Hematopoietic multipotent progenitor cell (in vitro differentiated cells): Measurements from ENCODE around the gene HTRA2. TPM values are rescaled to one million over a fixed set of nuclear protein-coding genes. Genes with fewer than 3 reads are reported as not detected.
"Not testable (repeated sequence)": the region's sequence is repeated elsewhere in the genome, so short reads cannot be mapped to it uniquely, and the experiment has no call there.

Experiments
- DNase-seq, 3 donors: peaks; one replicate each; pipeline ENCODE4 v3.0.0-alpha.2; 2011 to 2015; ENCODE audit warnings: low read depth in 2 of 3, low spot score in 2 of 3
- total RNA-seq: library from RNA; depleted of rRNA; stranded (reverse); fragments of >200 nt; gene quantifications from one replicate; pipeline ENCODE4 v1.2.3, GENCODE V29; 2012

Gene HTRA2
- total RNA-seq, 1 donor, result 108 TPM

DNA sequence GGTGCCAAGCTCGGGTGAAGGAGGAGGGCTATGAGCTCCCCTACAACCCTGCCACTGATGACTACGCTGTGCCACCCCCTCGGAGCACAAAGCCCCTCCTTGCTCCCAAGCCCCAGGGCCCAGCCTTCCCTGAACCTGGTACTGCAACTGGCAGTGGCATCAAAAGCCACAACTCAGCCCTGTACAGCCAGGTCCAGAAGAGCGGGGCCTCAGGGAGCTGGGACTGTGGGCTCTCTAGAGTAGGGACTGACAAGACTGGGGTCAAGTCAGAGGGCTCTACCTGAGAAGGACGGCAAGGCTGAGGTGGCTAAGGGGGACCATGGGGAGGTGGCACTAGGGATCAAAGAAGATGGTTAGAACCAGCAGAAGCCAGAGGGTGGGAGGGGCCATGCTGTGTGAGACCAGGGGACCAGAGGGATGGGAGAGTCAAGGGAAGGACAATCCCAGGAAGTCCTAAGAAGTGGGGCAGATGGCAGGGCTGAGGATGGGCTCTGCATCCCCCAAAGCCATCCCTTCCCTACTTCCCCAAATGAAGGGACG, 27.2 kb downstream of the HTRA2 start:
- DNase-seq, result no peak

DNA sequence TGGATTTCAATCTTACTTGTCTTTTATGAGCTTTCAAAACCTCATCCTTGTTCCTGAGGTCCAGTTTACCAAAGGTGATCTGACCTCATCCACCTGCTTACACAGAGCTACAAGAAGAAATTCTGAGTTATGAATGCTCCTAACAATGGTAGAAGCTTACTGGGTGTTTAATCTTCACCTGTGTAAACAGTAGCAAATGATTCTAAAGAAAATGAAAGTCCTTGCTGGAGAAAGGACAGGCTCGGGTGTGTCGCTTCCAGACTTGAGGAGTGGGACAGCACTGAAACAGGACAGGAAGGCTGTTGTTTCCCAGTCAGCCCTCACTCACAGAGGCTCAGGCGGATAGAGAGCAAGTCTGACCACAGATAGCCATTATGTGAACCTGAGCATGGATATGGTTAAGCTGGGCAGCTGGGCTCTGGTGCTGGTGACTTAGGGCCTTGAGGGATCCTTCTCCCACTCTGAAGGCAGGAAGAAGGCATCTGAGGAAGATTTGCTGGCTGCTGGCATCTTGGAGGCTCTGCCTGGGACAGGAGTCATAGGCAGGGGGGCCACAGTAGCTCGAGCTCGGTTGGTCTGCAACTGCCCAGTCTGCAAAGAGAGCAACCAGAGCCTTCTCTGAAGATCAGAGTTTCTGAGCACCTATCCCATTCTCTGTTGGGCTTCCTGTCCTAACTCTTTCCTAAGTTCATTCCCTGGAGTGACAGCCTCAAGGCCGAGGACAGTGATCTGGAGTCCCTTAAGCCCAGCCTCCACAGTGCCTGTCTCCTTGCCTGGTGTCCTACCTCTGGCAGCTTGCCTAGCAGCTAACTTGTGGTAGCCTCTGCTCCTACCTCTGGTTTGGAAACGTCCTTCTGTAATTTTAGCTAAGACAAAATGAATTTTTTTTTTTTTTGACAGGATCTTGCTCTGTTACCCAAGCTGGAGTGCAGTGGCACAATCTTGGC, 28.8 kb downstream of the HTRA2 start:
- DNase-seq, result no peak

DNA sequence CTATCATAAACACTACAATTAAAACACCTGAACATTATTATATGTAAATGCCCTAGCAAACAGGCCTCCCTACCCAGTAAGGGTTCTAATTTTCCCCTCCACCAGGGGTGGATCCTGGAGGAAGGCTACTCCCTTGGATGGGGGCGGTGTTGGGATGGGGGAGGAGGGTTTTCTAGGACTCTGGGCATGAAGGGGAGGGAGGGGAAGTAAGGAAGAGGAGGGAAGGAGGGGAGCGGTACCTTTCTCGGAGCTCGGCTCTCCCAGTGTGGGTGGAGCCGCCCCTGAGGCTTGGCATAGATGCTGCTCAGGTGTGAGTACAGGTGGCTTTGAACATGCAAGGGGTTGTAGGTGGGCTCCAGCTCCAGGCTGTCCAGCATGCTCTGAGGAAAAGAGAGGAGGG, 30.2 kb downstream of the HTRA2 start:
- no peak for DNase-seq

DNA sequence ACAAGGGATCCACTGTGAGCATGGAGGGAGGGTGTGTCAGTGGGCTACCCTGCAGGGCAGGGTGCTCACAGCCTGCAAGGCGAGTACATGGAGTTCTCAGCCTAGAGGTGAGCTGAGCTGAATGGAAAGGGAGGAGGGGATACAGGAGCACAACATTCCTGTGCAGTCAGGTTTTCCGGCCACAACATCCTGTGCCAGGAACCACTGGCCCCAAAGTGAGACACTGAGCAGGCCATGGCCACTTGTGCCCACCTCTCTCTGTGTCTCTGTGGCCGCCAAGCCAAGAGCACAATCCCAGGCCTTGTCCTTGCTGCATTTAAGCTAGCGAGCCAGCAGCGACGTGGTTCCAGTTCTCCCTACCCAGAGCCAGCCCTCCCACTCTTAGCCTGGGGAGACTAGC, 30.9 kb downstream of the HTRA2 start:
- no peak for DNase-seq

DNA sequence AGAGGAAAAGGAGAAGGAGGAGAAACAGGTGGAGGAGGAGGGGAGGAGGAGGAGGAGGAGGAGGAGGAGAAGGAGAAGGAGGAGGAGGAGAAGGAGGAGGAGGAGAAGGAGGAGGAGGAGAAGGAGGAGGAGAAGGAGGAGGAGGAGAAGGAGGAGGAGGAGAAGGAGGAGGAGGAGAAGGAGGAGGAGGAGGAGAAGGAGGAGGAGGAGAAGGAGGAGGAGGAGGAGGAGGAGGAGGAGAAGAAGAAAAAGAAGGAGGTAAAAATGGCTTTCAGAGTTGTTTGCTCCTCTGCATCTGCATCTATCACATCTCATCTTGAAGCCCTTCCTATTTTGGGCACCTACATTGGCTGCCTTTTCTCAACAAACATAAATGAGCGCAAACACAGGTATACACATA, 31.3 kb downstream of the HTRA2 start:
- not testable (repeated sequence) for DNase-seq

DNA sequence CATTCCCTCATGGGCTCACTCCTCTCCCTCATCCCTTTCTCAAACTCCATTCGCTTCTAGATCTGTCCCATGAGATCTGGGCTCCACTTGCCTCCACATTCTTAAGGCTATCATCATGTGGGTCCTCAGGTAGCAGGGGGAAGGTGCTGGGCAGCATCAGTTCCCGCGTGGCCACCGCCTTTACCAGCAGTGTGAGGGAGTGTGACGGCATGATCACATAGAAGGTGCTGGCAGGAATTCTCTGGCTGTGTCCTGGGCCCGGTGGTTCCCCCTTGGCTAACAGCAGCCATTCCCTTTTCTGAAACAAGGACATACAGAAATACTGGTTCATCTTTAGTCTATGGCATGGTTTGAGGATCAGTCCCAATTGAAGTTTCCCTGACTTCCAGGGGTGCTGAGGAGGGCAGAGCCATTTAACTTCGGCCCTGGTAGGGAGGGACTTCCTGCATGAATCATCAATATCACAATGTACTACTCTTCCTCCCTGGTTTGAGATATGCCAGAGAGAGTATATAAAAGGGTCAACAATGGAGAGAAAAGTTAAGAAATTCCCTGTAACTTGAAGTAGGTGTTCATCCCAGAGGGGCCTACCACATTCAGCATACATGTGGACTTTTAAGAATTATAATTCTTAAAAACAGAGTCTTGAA, 32.5 kb downstream of the HTRA2 start:
- DNase-seq, result no peak

DNA sequence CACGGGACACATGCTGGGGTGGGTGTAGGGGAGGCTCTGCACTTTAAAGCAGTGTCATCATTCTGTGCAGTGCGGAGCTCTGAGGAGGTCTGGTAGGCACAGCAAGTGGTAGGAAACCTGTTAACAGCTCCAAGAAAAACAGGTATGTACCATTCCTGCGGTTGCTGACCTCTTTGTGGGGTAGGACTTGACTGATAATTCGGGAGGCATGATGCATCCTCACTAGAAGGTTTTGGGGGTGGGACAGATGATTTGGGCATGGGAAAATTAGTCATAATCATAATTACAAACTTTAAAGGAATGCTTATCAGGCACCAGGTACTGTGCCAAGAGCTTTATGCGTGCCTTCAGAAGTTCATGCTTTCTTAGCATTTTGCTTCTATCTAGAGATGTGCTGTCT, 34.5 kb downstream of the HTRA2 start:
- DNase-seq, result no peak

DNA sequence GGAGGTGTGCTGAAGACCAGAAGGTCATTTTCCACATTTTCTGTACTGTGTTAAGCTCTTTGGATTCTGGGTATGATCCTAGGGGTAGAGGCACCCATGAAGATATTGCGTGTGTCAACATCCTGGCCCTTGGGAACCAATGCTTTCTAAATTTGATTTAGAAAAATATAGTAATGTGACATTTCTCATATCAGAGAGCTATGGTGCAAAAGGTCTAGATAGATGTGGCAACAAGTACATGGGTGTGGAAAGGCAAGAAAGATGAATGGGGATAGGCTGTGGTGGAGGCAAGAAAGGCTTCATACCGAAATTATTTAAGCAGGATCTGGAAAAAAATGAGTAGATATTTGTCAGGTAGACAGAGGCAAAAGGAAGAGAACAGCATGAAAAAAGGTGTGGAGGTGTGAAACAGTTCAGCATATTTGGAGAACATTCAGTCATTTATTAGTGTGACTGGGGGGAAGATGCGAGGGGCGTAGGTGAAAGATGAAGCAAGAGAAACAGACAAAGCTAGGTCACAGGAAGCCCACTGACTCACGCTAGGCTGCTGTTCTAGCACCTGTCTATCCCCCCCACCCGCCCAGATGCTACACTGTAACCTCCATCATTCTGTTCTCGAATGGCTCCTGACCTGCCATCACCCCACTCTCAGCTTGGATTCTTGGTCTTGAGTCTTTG, 36.5 kb downstream of the HTRA2 start:
- no peak for DNase-seq

DNA sequence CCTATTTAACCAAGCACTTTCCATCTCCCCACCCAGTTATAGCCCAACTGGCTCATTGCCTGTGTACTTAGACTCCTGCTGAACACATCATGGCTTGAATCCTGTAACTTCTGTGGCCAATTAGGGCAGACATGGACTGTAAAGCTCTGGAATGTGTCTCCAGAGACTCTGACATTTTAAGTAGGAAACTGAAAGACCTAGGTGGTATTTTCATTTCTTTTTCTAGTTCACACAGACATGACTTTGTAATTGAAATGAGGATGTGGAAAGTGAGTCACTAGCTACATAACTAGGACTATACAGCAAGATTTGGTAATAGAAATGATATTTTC, 37.0 kb downstream of the HTRA2 start:
- DNase-seq, result no peak

DNA sequence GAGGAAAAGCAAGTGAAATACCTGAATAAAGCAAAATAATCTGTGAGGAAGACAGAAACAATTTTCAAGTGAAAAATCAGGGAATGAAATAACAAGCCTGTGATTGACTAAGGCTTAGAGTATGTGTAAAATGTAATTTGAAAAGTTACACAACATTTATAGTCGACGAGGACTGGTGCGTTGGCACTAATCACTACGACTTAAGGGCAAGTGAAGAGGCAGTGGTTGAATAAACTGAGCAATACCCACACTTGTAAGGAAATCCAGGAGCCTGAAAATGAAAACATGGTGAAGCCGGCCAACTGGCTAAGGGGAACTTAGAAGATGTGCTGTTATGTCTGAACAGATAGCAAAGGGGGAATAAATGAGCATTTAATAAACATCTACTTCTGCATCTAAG, 38.1 kb downstream of the HTRA2 start:
- no peak for DNase-seq

DNA sequence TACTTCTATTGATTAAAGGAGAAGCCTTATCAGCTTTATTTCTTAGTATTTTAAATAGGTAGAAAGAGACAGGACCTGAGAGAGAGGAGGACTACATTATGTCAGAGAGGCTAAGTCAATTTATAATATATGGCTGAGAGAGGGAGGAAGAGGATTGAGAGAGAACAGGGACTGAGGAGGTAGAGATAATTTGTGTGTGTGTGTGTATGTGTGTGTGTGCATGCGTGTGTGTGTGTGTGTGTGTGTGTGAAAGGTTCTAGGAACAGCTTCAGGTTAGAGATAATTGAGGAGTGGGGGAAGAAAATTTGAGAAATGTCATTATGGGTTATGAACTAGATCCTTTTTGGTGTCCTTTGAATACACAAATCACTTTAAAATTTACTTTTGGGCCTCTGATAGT, 40.0 kb downstream of the HTRA2 start:
- DNase-seq, result no peak

DNA sequence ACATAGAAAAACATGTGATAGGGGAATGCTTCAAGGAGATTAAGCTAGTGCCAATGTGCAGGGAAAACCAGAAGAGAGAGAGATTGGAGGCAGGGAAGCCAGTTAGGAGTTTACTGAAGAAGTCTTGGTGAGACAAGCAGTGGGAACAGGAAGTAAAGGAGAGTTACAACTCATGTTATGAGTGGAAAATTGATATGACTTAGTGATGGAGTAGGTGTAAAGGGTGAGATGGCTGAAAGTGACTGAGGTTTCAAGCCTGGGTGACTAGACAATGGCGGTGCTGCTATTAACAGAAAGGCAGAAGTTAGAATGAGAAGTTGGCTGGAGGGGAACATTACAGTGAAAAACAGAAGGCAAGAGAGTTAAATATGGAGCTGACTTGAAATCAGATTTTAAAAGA, 41.3 kb downstream of the HTRA2 start:
- no peak for DNase-seq

DNA sequence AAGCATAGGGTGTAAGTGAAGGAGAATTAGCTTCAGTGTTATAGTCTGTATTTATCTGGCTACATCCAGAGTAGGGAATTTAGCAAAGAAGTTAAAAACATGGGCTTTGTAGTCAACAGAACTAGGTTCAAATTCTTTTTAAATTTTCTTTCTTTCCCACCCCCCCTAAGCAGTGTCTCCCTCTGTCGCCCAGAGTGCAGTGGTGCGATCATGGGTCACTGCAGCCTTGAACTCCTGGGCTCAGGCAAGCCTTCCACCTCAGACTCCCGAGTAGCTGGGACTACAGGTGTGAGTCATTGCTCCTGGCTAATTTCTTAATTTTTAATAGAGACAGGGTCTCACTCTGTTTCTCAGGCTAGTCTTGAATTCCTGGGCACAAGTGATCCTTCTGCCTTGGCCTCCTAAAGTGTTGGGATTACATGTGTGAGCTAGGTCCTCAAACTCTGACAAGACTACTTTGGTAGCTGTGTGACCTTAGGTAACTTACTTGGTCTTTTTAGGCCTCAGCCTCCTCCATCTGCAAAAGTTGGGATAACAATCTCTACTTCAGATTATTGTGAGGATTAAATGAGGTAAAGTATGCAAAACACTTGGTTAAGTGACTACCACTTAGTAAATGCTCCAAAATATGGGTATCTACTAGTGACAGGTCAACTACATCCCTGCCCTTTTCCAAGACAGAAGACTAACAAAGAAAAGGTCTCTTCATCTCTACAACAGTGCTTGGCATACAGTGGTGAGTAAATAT, 42.6 kb downstream of the HTRA2 start:
- no peak for DNase-seq

DNA sequence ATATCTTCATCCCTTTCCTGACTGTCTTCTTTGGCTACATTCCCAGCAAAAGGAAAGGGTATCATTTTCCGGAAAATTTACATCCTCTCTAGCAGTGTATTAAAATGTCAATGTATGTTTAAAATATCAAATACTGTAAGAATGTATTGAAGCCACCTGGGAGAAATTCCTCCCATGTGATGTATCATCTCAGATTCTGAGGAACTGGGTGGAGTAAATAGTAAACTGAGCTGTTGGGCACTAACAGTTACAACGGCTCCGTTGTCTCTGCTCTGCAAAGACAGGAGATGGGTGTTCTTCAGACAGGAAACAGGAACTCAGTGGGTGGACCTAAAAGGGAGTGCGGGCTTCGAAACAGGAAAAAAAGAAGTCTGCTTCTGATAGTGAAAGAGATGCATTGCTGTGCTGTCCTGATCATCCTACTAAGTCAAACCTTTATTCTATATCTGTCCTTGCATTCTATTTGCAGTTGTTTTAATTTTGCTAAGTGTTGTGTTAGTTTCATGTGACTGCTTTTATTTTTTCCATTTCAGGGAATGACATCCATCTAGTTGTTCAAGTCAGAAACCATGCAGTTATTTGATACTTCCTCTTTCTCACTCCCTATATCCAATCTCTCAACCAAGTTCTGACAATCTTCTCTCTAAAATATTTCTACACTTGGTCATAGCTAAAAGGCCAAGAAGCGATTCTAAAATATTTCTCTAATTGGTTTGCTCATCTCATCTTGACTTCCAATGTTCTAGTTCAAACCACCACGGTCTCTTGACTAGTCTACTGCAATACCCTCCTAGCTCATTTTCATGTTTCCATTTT, 44.2 kb downstream of the HTRA2 start:
- peak in 2 of 3 donors; percentile 43 to 53 for DNase-seq

DNA sequence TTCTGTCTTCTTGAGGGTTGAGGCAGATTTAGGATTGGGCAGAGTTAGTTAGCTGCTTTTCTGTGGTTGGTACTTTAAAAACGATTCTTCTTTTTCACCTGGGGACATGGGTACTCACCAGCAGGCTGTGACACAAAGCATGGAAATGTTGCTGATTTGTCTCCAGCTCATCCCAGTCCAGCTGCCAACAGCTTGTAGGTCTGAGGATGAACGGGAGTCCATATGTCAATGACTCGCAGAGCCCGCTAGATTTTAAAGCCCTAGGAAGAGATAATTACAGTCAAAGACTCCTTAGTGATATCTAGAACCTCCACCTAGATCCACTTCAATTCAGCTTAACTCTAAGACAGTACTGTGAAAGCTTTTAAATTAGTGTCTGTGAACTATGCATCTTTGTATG, 45.6 kb downstream of the HTRA2 start:
- DNase-seq, result no peak

DNA sequence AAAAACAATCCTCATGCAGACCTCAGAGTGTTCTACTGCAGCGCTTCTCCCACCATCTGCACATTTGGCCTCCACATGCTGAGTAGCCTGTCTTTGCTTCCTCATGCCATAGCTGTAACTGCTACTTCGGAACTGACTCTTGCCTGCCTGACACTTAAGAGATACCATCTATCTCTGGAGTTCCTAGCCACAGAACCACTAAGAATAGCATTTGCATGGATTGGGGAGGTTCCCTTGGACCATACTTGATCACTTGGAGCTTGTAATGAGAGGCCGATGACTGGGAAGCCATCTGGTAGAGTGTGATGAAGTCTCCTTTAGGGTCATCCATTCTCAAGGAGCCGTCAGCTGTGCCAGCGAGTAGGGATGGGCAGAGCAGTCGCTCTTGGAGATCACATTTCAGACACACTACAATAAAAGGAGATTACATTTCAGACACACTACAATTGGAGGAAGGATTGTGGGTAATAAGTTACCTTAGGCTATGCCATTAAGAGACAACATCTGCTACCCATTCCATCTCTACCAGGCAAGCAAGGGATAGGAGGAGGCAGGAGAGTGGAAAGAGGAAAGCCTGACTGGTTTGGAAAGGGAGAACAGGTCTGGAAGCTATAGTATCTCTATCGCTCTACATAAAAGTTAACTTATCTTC, 46.6 kb downstream of the HTRA2 start:
- no peak for DNase-seq

DNA sequence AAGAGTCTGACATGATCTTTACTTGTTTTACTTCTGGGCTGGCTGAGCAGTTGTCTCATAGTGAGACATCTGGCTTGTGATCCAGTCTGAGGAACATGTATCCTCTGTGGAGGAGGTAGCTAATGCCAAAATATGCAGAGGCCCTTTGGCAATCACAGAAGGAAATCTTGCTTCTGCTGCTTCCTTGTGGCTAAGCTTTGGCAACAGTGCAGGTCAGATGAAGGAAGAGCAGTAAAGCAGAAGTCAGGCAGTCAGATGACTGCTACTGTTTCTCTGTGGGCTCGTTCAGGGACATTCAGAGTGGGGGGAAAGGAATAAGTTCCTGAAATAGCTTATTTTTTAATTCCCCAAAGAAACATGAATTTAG, 47.1 kb downstream of the HTRA2 start:
- peak in 2 of 3 donors; percentile 70 to 80 for DNase-seq

DNA sequence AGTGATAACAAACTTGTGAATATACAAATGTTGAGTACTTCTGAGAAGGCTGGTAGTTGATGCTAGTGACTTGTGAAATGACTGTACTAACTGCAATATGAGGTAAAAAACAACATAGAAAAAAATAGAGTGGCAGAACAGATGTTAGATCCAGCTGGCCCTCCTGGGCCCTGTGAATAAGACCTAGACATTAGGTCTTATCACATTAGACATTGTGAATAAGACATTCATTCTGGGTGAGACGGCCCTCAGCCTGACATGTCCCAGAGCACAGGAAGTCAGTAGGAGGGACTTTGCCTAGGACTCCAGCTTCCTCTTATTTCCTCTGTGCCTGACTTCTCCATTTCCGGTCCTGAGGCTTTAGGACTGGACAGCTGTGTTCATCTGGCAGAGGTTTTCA, 47.7 kb downstream of the HTRA2 start:
- DNase-seq, result peak in 1 of 3 donors; percentile 26

DNA sequence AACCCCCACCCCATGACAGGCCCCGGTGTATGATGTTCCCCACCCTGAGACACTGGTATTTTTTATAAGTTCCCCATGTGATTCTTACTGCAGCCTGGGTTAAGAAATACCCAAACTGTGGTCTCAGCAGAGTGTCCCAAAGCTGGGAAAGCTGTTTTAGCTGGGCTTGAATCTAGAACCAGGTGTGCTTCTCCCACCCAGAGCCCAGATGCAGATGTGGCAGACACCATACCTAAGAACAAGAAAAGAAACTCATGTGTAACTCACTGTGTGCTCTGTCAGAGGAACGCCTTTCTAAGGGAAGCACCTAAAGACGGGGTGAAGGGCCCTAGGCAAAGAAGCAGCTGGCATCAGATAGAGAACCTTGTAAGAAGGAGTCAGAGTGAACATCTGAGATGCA, 48.7 kb downstream of the HTRA2 start:
- DNase-seq, result no peak
